OCI-M2 (cell line): Measurements from ENCODE around the gene PLPP6.
"Not testable (repeated sequence)": the region's sequence is repeated elsewhere in the genome, so short reads cannot be mapped to it uniquely, and the experiment has no call there.

ENCODE experiments used
- DNase-seq: peaks from one replicate; lab custom pipeline; 2025; ENCODE audit not compliant: unreplicated experiment; lab: John Stamatoyannopoulos, UW

PLPP6 gene

DNA sequence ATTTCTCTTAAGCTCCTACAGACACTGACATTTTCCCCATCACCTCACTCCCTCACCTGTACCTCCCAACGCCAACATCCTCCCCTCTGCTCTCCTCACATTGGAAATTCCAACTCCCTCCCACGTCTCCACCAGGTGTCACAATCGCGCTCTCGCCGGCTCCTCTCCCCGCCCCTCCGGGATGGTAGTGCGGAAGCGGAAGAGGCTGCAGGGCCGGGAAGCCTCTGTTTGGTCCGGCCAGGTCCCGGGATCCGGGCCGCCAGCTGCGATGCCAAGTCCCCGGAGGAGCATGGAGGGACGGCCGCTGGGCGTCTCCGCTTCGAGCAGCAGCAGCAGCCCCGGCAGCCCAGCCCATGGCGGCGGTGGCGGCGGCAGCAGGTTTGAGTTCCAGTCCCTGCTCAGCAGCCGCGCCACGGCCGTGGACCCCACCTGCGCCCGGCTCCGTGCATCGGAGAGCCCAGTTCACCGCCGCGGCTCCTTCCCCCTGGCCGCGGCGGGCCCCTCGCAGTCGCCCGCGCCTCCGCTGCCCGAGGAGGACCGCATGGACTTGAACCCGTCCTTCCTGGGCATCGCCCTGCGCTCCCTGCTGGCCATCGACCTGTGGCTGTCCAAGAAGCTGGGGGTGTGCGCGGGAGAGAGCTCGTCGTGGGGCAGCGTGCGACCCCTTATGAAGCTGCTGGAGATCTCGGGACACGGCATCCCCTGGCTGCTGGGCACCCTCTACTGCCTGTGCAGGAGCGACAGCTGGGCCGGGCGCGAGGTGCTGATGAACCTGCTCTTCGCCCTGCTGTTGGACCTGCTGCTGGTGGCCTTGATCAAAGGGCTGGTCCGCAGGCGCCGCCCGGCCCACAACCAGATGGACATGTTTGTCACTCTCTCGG lies at the start of gene PLPP6:
Gene PLPP6 (plus strand): TSS at position 187 of the 881 bp plus-strand sequence. CDS start 82 bp downstream, at position 269.
- DNase-seq = no peak

DNA sequence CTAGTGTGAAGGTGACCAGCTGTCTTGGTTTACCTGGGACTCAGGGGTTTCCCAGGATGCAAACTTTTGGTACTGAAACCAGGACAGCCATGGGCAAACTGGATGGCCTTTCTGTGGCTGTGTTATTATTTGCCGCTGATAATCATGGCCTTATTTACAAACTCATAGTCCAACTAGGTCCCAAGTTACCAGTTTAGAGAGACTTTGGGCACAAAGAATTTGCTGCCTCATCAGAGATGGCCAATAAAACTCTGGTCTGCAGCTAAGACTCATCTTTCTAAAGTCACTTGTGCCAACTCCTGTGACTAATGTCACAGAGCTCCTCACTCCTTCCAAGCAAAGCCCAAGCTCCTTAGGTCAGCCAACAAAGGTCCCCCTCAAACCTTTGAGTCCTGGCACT lies 47.5 kb upstream of the PLPP6 start:
- no peak for DNase-seq

DNA sequence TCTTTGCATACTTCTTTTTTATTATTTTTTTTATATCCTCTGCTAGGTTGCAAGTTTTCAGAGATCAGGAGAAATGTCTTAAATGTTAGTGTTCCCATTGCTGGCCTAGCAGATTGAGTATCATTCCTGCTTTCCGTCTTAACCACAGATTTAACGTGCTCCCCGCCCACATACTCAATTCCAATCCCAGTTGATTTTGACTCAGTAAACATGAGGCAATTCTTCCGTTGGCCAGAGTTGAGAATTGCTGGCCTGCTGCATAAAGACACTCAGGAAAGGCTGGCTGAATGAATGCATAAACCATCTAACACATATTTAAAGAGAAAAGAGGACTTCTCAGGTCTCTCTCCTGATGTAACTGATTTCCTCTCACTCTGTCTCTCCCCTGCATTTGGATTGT lies 46.8 kb upstream of the PLPP6 start:
- no peak for DNase-seq

DNA sequence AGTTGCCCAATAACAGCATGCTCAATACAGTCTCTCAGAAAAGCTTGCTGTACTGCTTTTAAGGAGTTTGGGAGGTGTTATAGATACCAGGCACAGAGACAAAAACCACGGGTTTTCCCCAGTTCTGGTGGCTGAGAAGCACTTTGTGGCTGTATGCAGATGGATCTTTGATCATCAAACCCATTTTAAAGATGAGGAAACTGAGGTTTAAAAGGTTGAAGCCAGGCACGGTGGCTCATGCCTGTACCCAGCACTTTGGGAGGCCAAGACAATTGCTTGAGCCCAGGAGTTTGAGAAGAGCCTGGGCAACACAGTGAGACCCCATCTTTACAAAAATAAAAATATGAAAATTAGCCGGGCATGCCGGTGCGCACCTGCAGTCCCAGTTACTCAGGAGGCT lies 46.3 kb upstream of the PLPP6 start:
- no peak for DNase-seq

DNA sequence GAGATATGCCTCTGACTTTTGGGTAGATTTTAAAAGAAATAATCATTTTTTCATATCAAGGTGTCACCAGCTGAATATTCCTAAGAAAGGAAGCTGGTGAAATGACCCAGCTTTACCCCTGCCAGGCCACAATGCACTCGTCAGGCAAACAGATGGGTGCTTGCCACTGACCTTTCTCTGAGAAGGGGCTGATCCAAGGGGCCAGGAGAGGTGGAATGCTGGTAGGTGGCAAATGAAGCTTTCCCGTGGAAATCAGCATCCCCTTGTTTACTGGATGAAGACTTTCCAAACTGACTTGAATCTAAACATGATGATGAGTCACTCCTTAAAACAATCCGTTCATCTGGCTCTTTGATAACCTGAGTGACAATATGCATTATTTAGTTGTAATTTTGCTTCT lies 44.3 kb upstream of the PLPP6 start:
- no peak for DNase-seq

DNA sequence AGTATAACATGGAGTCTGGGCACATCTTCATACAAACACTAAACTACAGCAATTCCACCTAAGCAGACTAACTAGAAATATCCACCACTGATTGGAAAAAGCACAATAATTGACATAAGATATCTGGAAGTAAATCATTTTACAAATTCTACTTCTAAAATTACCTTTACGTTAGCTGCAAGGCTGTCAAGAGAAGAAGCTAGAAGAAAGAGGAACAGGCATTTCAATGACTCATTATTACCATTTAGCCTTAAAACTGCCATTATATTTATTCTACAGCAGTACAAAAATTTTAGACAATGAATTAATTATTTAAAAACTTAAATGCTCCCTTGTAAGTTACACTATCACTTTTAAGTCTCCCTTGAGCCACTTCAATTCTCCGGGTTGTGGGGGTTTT lies 43.4 kb upstream of the PLPP6 start:
- no peak for DNase-seq

DNA sequence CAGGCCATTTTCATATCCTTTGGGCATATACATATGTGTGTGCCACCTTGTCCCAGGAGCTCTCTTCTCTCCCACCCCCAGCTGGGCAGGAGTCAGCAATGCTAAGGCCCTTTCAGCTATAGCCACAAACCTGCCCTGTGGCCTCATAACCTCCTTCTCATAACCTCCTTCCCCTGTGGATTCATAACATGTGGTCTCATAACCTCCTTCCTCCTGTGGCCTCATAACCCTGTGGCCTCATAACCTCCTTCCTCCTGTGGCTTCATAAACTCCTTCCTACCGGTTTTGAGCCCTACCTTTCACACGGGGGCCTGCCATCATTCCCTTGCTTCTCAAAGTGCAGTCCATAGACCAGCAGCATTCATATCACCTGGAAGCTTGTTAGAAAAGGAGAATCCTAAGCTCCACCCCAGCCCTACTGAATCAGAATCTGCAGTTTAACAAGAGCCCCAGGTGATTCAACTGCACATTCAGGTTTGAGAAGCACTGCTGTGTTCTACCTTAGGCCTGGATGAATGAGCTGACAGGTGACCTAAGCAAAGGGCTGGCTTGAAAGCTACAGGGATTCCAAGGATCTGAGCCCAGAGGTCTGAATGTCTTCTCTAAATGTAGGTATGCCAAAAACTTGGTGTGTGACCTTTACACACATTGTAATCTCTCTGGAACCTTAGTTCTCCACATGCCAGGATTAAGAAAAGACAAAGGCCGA lies 41.9 kb upstream of the PLPP6 start:
- no peak for DNase-seq

DNA sequence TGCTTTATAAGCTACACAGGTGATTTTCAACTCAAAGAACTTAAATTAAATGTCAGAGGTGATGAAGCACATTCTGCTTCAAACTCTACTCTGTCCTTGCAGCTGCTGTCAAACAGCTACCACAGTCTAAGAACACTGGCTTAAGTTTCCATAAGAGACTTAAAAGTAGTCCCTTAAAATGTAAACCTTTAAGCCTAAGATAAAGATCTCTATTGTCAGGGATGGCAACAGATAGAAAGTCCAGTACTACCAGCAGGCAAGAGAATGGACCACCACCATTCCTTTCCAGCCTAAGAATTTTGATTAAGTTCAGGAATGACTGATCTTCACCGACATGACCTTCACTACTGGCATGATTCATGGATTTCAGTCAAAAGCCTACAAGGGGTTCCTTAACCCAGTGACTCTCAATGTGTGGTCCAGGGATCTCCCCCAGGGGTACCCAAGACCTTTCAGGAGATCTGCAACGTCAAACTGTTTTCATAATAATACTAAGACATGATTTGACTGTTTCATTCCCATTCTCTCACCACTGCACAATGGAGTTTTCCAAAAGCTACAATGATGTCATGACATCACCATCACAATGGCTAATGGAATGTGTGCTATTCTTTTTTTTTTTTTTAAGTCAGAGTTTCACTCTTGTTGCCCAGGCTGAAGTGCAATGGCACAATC lies 41.1 kb upstream of the PLPP6 start:
- no peak for DNase-seq

DNA sequence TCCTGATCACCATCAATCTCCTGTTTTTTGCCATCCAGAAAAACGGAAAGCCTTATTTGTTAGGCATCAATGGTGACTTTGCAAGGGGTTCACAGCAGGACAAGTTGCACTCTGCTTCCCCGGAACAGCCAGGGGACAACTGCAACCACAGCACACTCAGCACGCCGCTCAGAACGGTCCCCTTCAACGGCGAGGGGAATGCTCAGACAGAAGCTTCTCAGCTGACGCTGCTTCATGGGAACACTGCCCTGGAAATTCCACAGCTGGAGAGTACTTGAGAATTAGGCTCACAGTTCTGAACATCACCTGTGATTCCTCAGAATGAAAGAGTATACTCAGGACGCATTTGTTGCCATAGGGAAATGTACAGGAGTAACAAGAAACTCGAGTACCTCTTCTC lies 40.1 kb upstream of the PLPP6 start:
- DNase-seq = no peak

DNA sequence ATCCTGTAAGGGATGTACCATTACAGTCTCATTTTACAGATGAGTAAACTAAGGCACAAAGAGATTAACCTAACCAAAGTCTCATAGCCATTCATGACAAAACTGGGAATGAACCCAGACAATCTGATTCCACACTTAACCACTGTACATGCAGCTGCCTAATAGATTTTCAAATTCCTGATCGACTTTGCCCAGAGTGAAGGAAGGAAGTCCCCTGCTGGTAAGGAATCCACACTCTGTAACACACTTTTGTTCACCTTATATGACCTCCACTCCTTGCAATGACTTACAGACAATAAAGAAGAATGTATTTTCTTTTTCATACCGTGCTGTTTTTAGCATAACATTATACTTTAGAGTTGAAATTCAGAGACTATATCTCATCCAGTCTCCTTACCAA lies 31.3 kb upstream of the PLPP6 start:
- DNase-seq = no peak

DNA sequence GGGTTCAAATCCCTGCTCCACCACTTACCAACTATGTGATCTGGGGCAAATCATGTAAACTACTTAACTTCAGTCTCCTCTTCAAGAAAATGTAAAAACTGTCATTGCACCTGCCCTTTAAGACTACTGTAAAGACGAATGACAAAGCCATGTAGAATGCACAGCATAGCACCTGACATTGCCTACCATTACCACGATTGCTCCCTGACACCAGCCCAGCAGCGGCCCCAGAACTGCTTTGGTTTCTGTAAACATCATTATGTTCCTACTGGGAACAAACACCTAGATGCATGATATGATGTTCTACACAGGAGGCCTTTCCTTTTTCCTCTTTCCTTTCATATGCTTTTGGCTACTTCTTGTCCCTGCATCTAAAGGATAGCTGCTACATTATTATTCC lies 23.1 kb upstream of the PLPP6 start:
- no peak for DNase-seq

DNA sequence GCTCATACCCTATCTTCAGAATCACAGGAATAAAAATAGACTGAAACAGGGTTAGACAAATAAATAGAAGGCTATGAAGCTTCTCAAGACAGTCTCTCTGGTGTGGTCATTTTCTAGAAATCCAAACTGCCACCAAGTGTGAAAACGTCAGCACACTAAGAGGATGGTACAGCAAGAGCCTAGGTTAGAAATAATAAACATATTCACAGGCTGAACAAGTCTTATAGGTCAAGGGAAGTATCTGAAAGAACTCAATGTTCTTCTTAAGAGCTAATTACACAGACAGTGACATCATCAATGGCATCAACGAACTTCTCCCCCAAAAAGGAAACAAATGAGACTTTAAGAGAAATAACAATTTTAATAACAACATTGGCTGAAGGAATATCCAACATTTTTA lies 22.7 kb upstream of the PLPP6 start:
- DNase-seq = no peak

DNA sequence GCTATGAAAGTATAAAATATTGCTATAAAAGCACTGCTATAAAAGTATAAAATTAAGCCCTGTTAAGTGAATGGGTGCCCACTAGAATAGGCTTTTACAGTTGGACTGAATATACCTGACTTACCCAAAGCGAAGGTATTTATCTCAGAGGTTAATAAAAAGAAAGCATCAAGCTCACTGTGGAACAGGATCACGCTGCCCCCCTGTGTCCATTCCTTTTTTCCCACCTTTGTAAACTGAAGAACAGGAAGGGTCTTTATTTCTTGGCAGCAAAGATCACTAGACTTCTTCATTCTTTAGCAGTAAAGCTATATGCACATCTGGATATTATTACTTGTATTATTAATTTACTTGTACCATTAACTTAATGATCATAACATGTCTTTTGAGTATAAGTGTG lies 22.1 kb upstream of the PLPP6 start:
- DNase-seq = no peak

DNA sequence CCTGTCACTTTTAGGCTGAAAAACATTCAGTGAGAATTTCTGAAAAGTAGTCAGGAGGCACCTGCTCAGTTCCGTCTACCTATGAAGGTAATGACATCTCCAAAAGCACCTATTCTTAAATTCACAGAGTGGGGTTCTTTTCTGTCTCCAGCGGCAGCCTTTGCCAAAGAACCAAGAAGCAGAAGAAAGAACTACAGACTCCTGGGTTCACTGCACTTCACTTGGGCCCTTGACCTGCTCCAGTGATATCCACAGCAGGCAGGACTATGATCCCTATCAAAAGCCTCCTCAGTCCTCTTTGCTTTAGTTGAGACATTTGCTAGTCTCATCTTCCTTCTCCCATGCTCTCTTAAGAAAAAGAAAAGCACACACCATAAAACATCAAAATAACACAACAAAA lies 19.7 kb upstream of the PLPP6 start:
- no peak for DNase-seq

DNA sequence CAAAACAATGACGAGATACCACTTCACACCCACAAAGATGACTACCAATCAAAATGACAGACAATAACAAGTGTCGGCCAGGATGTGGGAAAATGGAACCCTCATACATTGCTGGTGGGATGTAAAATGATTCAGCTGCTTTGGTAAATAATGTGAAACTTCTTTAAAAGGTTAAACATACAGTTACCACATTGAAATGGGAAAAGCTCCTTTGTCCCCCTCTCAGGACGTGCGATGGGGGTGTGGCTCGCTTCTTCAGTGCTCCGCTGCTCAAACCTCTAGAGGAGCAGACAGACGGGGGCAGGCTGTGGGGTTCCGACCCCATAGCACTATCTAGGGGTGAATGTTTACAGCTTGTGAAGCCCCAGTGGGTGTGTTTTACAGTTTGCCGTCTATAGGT lies 8.0 kb upstream of the PLPP6 start:
- DNase-seq = no peak

DNA sequence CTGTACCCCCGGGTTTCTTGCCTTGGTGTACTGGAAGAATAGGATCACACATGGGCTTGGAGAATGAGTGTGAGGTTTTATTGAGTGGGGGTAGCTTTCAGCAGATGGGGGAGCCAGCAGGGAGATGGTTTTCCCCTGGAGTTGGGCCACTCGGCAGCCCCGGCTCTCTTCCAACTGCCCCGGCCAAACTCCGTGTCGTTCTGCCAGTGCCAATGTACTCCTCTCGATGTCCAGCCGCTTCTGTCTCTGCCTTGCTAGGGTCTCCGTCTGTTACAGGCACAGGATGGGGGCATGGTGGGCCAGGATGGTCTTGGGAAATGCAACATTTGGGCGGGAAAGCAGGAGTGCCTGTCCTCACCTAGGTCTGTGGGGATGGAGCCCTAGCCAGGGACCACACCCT lies 7.6 kb upstream of the PLPP6 start:
- DNase-seq = no peak

DNA sequence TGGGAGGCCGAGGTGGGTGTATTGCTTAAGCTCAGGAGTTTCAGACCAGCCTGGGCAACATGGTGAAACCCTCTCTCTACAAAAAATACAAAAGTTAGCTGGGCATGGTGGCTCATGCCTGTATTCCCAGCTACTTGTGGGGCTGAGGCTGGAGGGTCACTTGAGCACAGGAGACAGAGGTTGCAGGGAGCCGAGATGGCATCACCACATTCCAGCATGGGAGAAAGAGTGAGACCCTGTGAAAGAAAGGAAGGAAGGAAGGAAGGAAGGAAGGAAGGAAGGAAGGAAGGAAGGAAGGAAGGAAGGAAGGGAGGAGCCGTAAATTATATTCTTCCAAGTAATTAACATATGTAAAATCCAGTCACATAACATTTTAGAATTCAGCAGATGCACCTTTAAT lies 5.9 kb upstream of the PLPP6 start:
- DNase-seq = not testable (repeated sequence)

DNA sequence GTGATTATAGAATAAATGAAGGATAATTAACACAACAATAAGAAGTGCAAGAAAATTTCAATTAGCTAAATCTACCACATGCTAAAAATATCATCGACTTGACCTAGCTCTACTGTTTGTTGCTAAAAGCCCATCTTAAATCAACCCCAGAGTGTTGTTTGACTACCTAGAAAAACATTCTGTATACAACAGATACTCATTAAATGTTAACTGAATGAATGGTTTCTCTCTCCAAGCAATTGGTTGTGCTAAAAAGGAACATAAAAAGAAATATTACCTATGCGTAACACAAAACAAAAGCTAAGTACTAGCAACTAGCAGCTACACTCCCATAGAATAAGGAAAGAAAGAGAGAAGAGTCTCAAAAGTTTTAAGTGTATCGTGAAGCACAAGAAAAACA lies 5.5 kb upstream of the PLPP6 start:
- no peak for DNase-seq

DNA sequence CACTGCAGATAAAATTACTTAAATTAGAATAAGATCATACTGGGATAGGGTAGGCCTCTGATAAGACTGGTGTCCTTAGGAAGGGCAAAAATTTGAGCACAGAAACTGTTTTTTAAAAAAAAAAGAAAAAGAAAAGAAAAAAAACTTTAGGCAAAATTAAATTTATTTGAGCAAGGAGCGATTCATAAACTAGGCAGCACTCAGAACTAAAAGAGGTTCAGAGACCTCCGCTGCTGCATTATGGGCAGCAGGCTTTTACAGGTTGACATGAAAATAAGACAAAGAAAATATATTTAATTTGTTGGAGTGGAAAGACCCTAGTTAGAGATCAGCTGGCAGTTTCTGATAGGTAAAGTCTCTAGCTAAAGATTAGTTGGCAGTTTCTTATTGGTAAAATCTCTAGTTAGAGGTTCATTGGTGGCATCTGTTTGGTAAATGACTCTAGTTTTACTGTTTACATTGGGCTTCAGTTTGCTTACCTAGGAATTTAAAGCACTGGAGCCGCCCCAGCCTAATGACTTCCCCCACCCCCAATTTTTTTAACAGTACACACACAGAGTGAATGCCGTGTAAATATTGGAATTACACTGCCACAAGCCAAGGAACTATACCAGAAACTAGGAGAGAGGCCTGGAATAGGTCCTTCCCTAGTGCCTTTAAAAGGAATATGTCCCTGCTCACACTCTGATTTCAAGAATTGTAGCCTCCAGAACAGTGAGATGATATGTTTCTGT lies 4.5 kb upstream of the PLPP6 start:
- no peak for DNase-seq

DNA sequence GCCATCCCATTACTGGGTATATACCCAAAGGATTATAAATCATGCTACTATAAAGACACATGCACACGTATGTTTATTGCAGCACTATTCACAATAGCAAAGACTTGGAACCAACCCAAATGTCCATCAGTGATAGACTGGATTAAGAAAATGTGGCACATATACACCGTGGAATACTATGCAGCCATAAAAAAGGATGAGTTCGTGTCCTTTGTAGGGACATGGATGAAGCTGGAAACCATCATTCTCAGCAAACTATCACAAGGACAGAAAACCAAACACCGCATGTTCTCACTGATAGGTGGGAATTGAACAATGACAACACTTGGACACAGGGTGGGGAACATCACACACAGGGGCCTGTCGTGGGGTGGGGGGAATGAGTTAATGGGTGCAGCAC lies 1.4 kb upstream of the PLPP6 start:
- DNase-seq = not testable (repeated sequence)

DNA sequence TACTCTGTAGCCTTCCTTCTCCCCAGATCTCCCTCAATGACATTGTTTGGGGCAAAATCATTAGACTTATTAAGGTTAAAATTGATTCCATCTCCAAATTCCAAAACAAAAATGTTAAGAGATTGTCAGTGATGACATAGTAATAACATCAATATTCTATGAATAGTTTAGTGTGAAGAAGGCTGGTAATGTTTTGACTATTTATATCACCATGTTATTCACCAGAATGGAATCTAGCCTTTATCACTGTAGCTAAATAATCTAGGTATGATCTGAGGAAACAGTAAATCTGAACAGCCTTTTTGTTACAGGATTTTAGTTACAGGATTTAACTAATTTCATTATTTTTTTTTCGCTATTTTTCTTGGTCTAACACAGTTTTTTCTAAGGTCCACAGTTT lies 929 bp upstream of the PLPP6 start:
- DNase-seq = no peak
